T-cell (primary cell): ENCODE measurements around the gene DEFB124. TPM values are rescaled to one million over a fixed set of nuclear protein-coding genes. Genes with fewer than 3 reads are reported as not detected.
A peak's percentile ranks its signal among the peaks of the same experiment; 100 is the strongest.
"Not testable (repeated sequence)": the region's sequence is repeated elsewhere in the genome, so short reads cannot be mapped to it uniquely, and the experiment has no call there.

Experiments used
- ATAC-seq, 4 experiments: fragments of 200-7000 bp in 3 of 4; fragments of 150-1000 bp in 1 of 4; cut with Tn5 transposase; replicated peaks in 1 of 4; 1 replicate in 3 of 4; 2 replicates in 1 of 4; pipeline ENCODE4 v1.10.0; 2021; ENCODE audit warnings: moderate library complexity in 3 of 4, mild to moderate bottlenecking in 2 of 4, moderate number of reproducible peaks in 1 of 4
- CTCF ChIA-PET, 2 donors: fragments of 300-600 bp; sonication (Branson Sonifier 250); formaldehyde crosslinking; loops; one replicate each; lab custom pipeline; 2022; ENCODE audit warnings: antibody characterized with exemption in 2 of 2; lab: Charles Lee
- POLR2A ChIA-PET, 2 donors: fragments of 300-600 bp; sonication (Branson Sonifier 250); formaldehyde crosslinking; loops; one replicate each; lab custom pipeline; 2022; ENCODE audit warnings: antibody characterized with exemption in 2 of 2; lab: Charles Lee
- DNase-seq, 35 experiments: peaks; one replicate each; pipeline versions ENCODE4 v3.0.0 to v3.0.0-alpha.2; 2013 to 2023
- H3K27ac ChIP-seq: one replicate; pipeline ENCODE4 v1.5.1; 2013; ENCODE audit warnings: low read length
- H3K27me3 ChIP-seq, 2 experiments: replicated peaks in 1 of 2; 1 replicate in 1 of 2; 2 replicates in 1 of 2; pipeline versions ENCODE4 v1.6.1 to v1.7.0; 2013; ENCODE audit warnings: low read length in 1 of 2, mixed read lengths in 1 of 2; ENCODE audit not compliant: control insufficient read depth in 2 of 2, insufficient read depth in 2 of 2; ENCODE audit errors: extremely low read depth in 1 of 2
- H3K36me3 ChIP-seq, 2 donors: 1 replicate in 1 of 2; 2 replicates in 1 of 2; pipeline versions ENCODE4 v1.6.1 to v1.7.0; 2013; ENCODE audit warnings: low read length in 1 of 2; ENCODE audit not compliant: control insufficient read depth in 2 of 2, insufficient read depth in 1 of 2; ENCODE audit errors: extremely low read depth in 1 of 2
- H3K4me1 ChIP-seq, 2 experiments: 1 replicate in 1 of 2; 2 replicates in 1 of 2; pipeline versions ENCODE4 v1.6.1 to v1.7.0; 2013; ENCODE audit warnings: low read length in 2 of 2, mixed read lengths in 1 of 2; ENCODE audit not compliant: insufficient read depth in 2 of 2, control insufficient read depth in 1 of 2; ENCODE audit errors: extremely low read depth in 1 of 2
- H3K4me3 ChIP-seq, 2 donors: 1 replicate in 1 of 2; 2 replicates in 1 of 2; pipeline versions ENCODE4 v1.5.1 to v1.7.0; 2013; ENCODE audit warnings: mild to moderate bottlenecking in 2 of 2, low read length in 1 of 2, moderate library complexity in 1 of 2; ENCODE audit not compliant: control insufficient read depth in 1 of 2; ENCODE audit errors: extremely low read depth in 1 of 2
- H3K9me3 ChIP-seq: 2 replicates; pipeline ENCODE4 v1.7.0; 2013
- H3K27ac Mint-ChIP-seq, 2 donors: one replicate each; pipeline ENCODE4 v1.8.0; 2020 to 2021; ENCODE audit warnings: mild to moderate bottlenecking in 2 of 2, mixed read lengths in 2 of 2
- H3K27me3 Mint-ChIP-seq, 2 donors: one replicate each; pipeline ENCODE4 v1.8.0; 2021 to 2022; ENCODE audit warnings: mixed read lengths in 2 of 2
- H3K36me3 Mint-ChIP-seq: one replicate; pipeline ENCODE4 v1.8.0; 2021; ENCODE audit warnings: mixed read lengths
- H3K4me1 Mint-ChIP-seq, 3 donors: one replicate each; pipeline ENCODE4 v1.8.0; 2020 to 2022; ENCODE audit warnings: mixed read lengths in 3 of 3, mild to moderate bottlenecking in 1 of 3
- H3K4me3 Mint-ChIP-seq, 3 donors: one replicate each; pipeline ENCODE4 v1.8.0; 2020 to 2022; ENCODE audit warnings: mild to moderate bottlenecking in 3 of 3, mixed read lengths in 3 of 3, moderate library complexity in 3 of 3
- H3K9me3 Mint-ChIP-seq, 3 donors: one replicate each; pipeline ENCODE4 v1.8.0; 2020 to 2022; ENCODE audit warnings: mixed read lengths in 3 of 3
- WGBS: methylation state at CpG from one replicate; pipeline ENCODE4 v1.1.5; 2013; ENCODE audit warnings: missing lambda C conversion rate; ENCODE audit not compliant: insufficient coverage; 5-methylcytosine and 5-hydroxymethylcytosine counted together
- total RNA-seq, 35 experiments: library from RNA in 6 of 35; stranded (reverse) in 6 of 35; fragments of 120-200 nt in 1 of 35; gene quantifications; one replicate each; pipeline versions ENCODE4 v1.2.1 to v1.2.4 and lab custom pipeline; 2013 to 2026

DEFB124 gene
- total RNA-seq, 5 donors from 2014 or later (not counting 1 experiment from before 2014, with no cell fraction given), result not detected

GRCh38 chr20:31508517-31509244 is 33.8 kb upstream of the DEFB124 start:
- 79% methylated on average over 5 of the region's 5 CpGs for WGBS
- POLR2A ChIA-PET, result no interaction called here
- H3K27ac Mint-ChIP-seq, result no peak overlapping the region

GRCh38 chr20:31505903-31506302 is 31.0 kb upstream of the DEFB124 start:
- Histone ChIP-seq H3K36me3 (no peaks in the 10 kb centered on the region), H3K27me3 (peaks cover 0 to 26% of the 10 kb centered on the region in 2 experiments), H3K4me3 (no peak overlapping the region), H3K9me3 (no peaks in the 10 kb centered on the region), H3K4me1 (peaks cover 0 to 8% of the 10 kb centered on the region in 2 experiments), H3K27ac (no peak overlapping the region)
- no peaks in the 10 kb centered on the region for H3K36me3 Mint-ChIP-seq
- DNase-seq, result no peak
- H3K9me3 Mint-ChIP-seq, result peaks cover 0 to 4% (median 0%) of the 10 kb centered on the region in 3 donors
- WGBS, result no CpG with 5 or more reads among the region's 1 CpG
- H3K4me3 Mint-ChIP-seq, result no peak overlapping the region
- H3K27ac Mint-ChIP-seq, result no peak overlapping the region
- ChIA-PET POLR2A (interaction anchor here in 1 of 2 donors (0.6 kb wide), 1 partner anchor 19 kb away, joined by 4 read pairs; no protein-coding TSS in a partner anchor), CTCF (interaction anchor here in 1 of 2 donors (0.8 kb wide), 1 partner anchor 107 kb away, joined by 4 read pairs; no protein-coding TSS in a partner anchor)
- peaks cover 0 to 15% (median 10%) of the 10 kb centered on the region in 3 donors for H3K4me1 Mint-ChIP-seq
- peaks cover 14 to 16% of the 10 kb centered on the region in 2 donors for H3K27me3 Mint-ChIP-seq
- no peak for ATAC-seq

More at GRCh38 chr20:31508517-31509244, 33.8 kb upstream of the DEFB124 start:
- DNase-seq, result no peak
- Histone ChIP-seq H3K36me3 (no peaks in the 10 kb centered on the region), H3K27me3 (peaks cover 0 to 24% of the 10 kb centered on the region in 2 experiments), H3K4me1 (peaks cover 0 to under 1% of the 10 kb centered on the region in 2 experiments), H3K4me3 (no peak overlapping the region), H3K9me3 (no peaks in the 10 kb centered on the region), H3K27ac (no peak overlapping the region)
- no peak for ATAC-seq
- CTCF ChIA-PET, result interaction anchor here (0.6 to 1.0 kb wide), 2 partner anchors 49 to 215 kb away, joined by 3 read pairs; no protein-coding TSS in a partner anchor
- Mint-ChIP-seq H3K36me3 (no peaks in the 10 kb centered on the region), H3K9me3 (peaks cover 0 to 4% (median 0%) of the 10 kb centered on the region in 3 donors), H3K4me3 (no peak overlapping the region), H3K27me3 (peaks cover 14 to 16% of the 10 kb centered on the region in 2 donors), H3K4me1 (peaks cover 0 to 3% (median 3%) of the 10 kb centered on the region in 3 donors)

GRCh38 chr20:31502884-31503673 is 28.2 kb upstream of the DEFB124 start:
- H3K4me3 Mint-ChIP-seq, H3K36me3 ChIP-seq, H3K9me3 Mint-ChIP-seq, H3K27ac Mint-ChIP-seq, H3K4me3 ChIP-seq, H3K27ac ChIP-seq, POLR2A ChIA-PET, H3K36me3 Mint-ChIP-seq, H3K4me1 ChIP-seq, H3K9me3 ChIP-seq: not testable (repeated sequence)
- peaks cover 0 to 15% (median 10%) of the 10 kb centered on the region in 3 donors for H3K4me1 Mint-ChIP-seq
- H3K27me3 ChIP-seq, result peaks cover 0 to 19% of the 10 kb centered on the region in 2 experiments
- CTCF ChIA-PET, result interaction anchor here (0.6 to 2.5 kb wide), 21 partner anchors 8 to 220 kb away, joined by 3 to 28 read pairs (median 4); partner anchors contain the start of gene HM13 (in 1 of the 2)
- peaks cover 8 to 11% of the 10 kb centered on the region in 2 donors for H3K27me3 Mint-ChIP-seq
- ATAC-seq, result peak; percentile 95 to 99 (median 96)
- 32% methylated on average over 9 of the region's 20 CpGs for WGBS
- peak; percentile 22 to 86 (median 63) for DNase-seq

GRCh38 chr20:31500527-31500926 is 25.6 kb upstream of the DEFB124 start:
- WGBS, result 50% methylated on average over 1 of the region's 1 CpG
- CTCF ChIA-PET, result interaction anchor here (0.6 to 1.0 kb wide), 3 partner anchors 14 to 40 kb away, joined by 3 to 4 read pairs (median 3); partner anchors contain the start of gene HM13 (in 1 of the 2)
- no peaks in the 10 kb centered on the region for H3K36me3 ChIP-seq
- no peaks in the 10 kb centered on the region for H3K9me3 Mint-ChIP-seq
- H3K4me1 Mint-ChIP-seq, result peaks cover 0 to 15% (median 10%) of the 10 kb centered on the region in 3 donors
- no peak overlapping the region for H3K4me3 Mint-ChIP-seq
- H3K27me3 Mint-ChIP-seq, result peaks cover 14 to 16% of the 10 kb centered on the region in 2 donors
- H3K27me3 ChIP-seq, result peaks cover 0 to 22% of the 10 kb centered on the region in 2 experiments
- no peak overlapping the region for H3K4me3 ChIP-seq
- no peak overlapping the region for H3K27ac Mint-ChIP-seq
- no peak for DNase-seq
- peaks cover 0 to 8% of the 10 kb centered on the region in 2 experiments for H3K4me1 ChIP-seq
- H3K36me3 Mint-ChIP-seq, result no peaks in the 10 kb centered on the region
- ATAC-seq, result no peak
- H3K9me3 ChIP-seq, result no peaks in the 10 kb centered on the region
- H3K27ac ChIP-seq, result no peak overlapping the region
- POLR2A ChIA-PET, result no interaction called here

GRCh38 chr20:31497838-31498540 is 23.1 kb upstream of the DEFB124 start:
- Mint-ChIP-seq H3K4me1 (peaks cover 0 to 5% (median 2%) of the 10 kb centered on the region in 3 donors), H3K27me3 (peaks cover 18 to 20% of the 10 kb centered on the region in 2 donors), H3K4me3 (no peak overlapping the region), H3K36me3 (no peaks in the 10 kb centered on the region), H3K9me3 (no peaks in the 10 kb centered on the region), H3K27ac (no peak overlapping the region)
- Histone ChIP-seq H3K36me3 (no peaks in the 10 kb centered on the region), H3K4me1 (peaks cover 0 to 2% of the 10 kb centered on the region in 2 experiments), H3K9me3 (no peaks in the 10 kb centered on the region), H3K4me3 (no peak overlapping the region), H3K27ac (no peak overlapping the region), H3K27me3 (peaks cover 0 to 22% of the 10 kb centered on the region in 2 experiments)
- POLR2A ChIA-PET, result no interaction called here
- DNase-seq, result no peak
- ATAC-seq, result no peak
- CTCF ChIA-PET, result no interaction called here
- 48% methylated on average over 4 of the region's 6 CpGs for WGBS
